HG02840 (cell line): ENCODE data around the gene MACROD2.

Experiments used
- ATAC-seq: cut with Tn5 transposase; IDR thresholded peaks from one replicate; pipeline ENCODE4 v1.9.1; 2021; ENCODE audit warnings: mild to moderate bottlenecking, moderate library complexity, moderate number of reproducible peaks; ENCODE audit not compliant: unreplicated experiment, low FRiP score

MACROD2 gene

DNA sequence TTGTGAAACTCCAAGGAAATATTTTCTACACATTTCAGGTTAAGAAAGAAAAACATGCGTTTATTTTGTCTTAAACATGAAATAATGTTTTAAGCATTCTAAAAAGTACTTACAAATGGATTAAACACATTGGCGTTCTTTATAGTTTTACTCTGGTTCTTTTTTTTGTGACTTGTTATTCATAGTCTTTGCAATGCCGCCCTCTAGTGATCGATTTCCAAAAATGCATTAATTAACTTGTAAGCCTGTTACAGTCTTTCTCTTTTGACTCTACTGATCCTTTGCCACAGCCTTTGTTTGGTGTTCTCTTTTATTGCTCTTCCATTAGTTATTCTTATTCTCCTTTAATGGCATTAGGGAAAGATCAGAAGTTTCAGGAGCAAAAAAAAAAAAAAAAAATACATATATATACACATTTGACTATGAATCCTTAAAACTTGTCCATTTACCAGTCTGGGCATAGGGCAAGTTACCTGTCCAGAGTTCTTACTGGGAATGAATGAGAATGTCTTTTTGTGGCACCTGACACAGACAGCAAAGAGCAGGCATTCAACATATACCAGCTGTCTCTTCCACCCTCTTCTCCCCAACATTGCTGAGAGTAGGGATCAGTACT lies 59.9 kb downstream of the MACROD2 start:
- ATAC-seq = no peak

DNA sequence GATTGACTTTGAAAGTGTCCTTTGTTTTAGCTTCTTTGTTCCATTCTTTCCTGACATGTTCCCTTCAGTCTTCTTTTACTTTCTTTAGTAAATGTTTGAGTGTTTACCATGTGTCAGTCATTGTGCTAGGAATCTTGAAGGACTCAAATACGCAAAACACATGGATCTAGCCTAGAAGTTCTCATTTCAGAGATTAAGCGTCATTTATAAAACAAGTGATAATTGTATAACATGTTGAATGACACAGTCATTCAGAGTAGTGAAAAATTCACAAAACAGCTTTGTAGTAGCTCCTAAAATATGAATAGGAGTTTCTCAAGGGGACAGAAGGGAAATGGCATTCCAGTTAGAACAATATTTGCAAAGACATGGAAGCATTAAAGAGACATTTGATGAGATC lies 66.9 kb downstream of the MACROD2 start:
- no peak for ATAC-seq

DNA sequence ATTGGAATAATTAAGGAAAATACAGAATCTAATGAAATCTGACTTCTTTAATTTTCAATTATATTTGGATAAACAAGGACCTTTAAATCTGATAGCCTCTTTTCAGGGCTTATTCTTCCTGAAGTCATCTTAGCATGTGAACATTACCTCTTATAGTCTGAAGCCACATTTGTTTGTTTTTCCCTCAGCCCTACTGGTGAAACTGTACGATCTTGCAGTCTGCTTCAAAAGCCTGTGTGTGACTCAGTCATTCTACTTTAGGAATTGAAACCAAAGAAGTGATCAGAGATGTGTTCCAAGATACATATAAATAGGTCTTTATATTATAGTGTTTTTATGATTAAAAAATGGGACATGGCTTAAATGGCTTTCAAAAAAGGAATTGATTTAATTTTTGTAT lies 67.5 kb downstream of the MACROD2 start:
- no peak for ATAC-seq

DNA sequence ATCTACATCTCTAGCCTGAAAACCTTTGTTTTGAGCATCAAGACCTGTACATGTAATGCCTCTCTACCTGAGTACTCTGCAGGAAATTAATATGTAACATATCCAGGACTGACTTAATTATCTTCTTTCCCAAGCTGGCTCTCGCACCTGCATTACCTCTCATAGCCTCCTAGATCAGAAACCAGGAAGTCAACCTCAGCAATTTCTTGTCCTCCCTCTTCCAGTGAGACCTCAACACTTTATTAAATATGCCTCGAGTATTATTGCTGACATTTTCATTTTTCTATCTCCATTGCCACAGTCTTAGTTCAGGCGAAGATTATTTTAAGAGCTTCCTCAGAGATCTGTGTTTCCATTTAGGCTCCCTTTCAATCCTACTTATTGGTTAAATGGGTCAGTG lies 69.0 kb downstream of the MACROD2 start:
- no peak for ATAC-seq

DNA sequence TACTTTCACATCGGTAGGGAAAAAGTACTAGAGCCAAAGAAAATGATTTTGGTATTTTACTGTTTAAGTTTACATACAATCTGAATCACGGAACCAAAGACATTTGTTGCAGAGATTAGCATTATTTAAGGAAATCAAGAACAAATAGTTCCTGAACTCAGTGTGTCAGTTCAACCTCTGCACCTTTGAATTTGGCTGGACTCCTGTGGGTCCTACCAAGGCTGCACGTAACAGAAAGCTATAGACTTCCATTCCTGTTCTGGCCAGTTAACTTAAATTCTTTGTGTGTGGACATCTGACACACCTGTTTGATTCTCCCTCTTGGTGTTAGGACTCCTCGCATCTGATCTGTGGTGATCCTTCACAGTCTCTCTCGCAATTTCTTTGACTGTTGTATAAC lies 69.6 kb downstream of the MACROD2 start:
- no peak for ATAC-seq

DNA sequence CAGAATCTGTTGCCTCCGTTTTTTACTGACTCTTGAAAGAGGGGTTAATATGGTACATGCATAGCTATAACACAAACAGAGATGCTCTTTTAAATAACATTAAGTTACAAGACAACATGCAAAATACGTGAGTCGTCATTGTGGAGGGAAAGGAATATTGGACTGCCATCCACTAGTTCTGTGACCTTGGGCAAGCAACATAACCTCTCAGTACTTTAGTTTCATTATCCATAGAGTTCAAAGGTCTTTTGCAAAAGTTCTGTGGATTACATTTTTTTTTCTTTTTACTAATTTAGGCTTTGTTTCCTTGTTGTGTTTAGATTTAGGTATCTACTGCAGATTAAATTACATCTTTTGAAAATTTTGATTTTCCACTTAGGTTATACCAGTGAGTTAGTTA lies 70.5 kb downstream of the MACROD2 start:
- ATAC-seq = no peak

DNA sequence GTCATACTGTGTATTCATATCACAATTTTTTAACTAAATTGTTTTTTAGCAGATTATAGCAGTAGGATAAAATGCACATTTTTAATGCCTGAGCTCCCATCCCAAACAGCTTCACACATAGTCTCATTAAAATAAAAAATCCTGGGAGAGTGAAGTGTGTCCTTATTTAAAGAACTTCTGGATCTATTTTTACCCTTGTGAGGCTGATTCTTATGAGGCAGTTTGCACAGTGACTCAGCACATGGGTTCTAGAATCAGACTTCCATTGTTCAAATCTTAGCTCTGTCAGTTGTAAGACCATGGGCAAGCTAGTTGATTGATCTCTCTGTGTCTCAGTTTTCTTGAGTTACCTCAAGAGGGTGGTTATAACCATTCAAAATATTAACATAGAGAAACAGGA lies 72.3 kb downstream of the MACROD2 start:
- no peak for ATAC-seq

DNA sequence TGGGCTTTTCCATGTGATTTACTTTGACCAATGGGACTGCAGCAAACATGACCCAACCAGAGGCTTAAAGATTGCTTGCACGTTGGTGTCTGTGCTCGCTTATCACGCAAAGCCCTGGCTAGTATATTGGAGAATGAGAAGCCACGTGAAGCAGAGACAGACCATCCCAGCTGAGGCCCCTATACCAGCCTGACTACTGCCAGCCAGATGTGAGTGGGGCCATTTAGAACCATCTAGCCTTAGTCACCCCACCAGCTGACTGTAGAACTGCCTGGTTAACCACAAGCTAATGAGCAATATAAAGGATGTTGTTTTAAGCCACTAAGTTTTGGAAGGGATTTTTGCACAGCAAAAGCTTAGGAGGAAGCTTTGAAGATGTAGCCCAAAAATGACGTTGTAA lies 74.5 kb downstream of the MACROD2 start:
- ATAC-seq = no peak

DNA sequence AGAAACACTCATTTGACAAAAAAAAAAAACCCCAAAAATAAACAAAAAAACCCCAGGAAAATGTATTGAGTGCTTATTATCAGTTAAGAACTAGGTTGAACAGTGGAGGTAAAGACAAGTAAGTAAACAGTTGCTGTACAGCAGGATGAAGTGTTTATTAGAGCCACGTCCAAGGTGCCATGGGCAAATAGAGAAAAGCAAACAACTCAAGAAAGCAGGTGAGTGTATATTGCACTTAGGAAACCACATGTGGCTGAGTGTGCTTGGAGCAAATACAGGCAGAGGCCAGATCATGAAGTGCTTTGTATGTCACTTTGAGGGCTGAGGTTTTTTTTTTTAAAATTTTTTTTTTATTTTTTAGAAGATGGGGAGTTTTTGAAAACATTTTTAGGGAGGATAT lies 98.3 kb downstream of the MACROD2 start:
- no peak for ATAC-seq

DNA sequence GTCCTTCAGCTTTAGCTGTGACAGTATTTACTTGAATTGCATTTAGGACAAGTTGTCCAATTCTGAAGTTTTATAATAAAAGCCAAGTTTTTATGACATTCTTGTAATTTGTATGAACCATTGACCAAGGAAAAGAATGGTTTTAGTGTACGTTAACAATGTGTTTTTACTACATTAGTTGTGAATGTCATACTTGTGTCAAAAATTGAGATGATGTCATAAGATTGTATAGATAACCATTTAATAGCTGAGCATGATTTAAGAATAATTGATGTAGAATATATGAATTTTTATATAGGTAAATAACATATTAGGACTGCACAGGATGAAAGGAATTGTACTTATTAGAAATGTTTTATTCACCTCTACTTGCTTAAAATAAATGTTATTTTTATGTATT lies 102.9 kb downstream of the MACROD2 start:
- no peak for ATAC-seq

DNA sequence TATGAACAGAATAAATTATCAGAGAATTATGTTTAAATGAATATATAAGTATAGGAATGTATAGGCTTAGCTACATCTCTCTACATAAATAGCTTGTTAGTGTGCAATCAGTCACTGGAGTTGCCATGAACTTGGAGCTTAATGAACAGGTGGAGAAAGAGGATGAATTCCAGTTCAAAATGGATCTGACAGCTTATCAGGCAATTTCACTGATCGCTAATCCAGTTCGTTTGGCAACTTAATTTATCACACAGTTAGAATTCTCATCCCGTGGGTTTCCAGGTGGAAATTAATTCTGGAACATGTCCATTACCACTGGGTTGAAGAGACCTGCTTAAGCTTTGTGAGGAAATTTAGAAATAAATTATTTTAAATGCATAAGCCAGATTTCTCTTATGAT lies 118.1 kb downstream of the MACROD2 start:
- ATAC-seq = no peak

DNA sequence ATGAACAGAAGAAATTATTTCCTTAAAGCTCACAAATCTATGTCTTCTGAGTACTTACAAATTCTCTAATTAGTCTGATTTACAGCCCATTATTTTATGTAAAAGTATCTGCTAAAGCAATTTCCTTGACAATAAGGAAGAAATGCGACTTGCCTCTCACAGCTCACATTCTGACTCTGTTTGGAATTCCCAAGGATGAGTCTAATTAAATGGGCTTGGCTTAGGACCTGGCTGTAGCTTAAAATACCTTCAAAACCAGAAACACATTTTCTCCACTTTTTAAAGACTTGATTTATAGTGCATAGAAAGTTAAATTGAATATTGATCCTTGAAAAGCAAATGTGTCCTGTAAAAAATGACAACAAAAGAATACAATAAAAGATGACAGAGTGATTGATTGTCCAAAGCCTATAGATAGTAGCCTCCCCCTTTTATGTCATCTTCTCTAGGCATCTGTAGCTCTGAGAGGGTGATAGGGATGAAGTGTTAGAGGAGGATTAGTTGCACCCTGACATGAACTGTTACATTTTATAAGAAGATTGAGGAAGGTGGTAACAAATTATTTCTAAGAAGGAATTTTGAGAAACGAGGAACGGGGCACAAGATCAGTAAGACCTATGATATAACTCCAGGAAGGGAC lies 118.9 kb downstream of the MACROD2 start:
- ATAC-seq = no peak

DNA sequence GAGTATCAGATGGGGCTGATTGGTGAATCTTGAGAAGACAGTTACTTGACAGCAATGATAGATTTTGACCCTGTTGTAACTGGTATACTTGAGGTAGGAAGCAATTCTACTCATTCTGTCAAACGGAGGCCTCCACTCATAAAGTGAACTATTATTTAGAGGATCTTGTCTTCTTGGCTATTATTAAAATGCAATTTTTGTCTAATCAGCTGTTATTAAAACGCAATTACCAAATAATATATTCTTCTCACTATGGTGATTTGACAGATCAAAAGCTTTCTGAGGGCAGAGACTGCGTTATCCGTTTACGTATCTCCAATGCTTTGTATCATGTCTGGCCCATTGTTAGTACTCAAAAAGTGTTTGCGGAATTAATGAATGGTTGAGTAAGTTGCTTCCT lies 120.7 kb downstream of the MACROD2 start:
- ATAC-seq = no peak

DNA sequence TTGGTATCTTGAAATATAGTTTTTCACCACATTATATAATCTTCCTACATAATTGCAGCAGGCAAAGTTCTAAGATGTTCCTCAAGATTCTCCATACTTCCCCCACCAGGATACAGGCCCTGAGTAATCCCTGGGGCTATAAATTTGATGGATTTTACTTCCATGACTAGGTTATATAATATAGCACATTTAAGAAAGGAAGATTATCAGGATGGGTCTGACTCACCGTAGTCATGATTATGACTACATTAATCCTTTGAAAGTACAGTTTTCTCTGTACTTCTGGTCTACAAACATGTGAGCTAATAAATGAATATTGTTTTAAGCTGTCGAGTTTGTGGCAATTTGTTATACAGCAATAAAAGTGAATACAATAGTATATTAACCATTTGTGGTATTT lies 122.5 kb downstream of the MACROD2 start:
- ATAC-seq = no peak

DNA sequence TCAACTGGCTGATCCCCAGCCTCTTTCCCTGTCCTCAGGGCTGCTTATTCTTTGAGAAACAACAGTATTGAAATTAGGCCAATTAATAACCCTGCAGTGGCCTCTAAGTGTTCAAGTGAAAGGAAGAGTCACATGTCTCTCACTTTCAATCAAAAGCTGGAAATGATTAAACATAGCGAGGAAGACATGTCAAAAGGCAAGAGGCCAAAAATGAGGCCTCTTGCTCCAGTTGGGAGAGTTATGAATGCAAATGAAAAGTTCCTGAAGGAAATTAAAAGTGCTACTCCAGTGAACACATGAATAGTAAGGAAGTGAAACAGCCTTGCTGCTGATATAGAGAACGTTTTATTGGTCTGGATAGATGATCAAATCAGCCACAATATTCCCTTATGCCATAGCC lies 131.5 kb downstream of the MACROD2 start:
- no peak for ATAC-seq

DNA sequence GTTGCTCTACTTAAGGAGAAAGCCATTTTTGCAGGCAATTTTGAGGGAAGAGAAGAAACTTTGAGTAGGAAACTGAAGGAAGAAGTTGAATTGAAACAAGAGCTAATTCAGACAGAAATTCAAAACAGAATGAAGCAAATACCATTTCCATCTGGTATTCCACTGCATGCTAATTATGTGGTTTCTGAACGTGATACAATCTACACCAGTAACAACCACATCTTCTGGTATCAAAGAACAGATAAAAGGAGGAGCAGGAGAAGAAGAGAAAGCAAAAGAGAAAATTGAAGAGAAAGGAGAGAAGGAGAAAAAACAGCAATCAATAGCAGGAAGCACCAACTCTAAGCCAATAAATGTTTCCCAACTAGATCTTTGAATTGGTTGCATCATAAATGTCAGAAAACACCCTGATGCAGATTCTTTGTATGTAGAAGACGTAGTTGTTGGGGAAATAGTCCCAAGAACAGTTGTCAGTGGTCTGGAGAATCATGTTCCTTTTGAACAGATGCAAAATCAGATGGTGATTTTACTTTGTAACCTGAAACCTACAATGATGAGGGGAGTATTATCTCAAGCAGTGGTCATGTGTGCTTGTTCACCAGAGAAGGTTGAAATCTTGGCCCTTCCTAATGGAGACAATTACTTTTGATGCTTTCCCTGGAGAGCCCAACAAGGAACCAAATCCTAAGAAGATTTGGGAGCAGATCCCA lies 132.4 kb downstream of the MACROD2 start:
- ATAC-seq = no peak

DNA sequence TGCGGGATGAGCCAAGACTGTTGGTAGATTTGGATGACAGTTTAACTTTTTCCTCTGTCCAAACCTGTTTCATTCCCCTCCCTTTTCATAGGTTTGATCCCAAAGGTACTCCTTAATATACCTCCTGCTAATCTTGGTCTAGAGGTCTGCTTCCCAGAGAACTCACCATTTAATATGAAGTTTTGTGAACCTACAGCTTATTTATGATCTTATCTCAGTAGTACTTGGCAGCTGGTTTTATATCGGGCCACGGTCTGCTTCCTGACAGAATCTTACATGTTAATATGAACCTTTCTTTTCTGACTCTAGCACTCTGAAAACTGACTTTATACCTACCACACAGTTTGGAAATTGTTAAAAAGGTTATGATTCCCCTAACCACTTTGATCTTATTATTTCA lies 138.7 kb downstream of the MACROD2 start:
- no peak for ATAC-seq

DNA sequence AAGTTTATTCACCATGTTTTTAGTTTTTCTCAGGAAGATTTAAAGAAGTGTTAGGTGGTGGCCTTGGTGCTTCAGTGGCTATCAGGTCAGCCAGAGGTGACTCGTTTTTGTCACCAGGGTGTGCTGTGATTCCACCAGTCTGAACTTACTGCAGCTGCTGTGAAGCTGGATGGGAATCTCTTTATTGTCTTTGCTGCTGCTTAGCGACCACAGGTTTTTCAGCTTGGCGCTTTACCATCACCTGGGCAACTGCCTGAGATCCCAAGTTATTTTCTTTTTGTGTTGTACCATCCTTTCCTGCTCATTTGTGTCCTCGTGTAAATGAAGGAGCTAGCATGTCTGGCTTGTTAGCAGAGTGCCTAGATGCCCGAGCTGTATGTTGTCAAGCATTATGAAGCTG lies 146.9 kb downstream of the MACROD2 start:
- ATAC-seq = no peak

DNA sequence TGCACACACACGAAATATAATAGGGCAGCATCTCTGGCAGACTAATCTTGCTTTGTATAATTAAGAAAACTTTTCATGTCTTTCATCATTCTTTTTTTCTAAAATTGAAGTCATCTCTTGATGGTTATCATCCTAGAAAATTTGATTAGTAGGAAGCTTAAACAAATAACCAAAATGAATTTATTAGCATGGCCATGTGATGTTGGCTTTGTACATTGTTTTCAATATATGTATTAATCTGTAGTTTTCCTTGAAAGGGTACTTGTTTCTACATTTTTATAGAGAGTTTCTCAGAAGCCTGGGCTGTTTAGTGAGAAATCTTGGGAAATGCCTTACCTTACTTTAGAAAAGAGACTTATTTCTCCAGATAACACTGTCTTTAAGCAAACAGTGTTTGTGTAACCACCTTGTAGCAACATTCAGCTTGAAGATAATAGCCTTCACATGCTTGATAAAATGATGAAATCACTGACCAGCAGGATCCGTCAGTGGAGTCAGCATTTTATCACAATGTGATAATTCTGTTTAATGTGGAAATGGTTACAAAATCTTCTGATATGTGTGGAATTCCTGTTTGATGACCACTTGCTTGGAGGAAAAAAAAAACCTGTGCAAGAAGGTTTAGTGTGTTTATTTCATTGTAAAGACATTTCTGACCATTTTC lies 147.8 kb downstream of the MACROD2 start:
- no peak for ATAC-seq

DNA sequence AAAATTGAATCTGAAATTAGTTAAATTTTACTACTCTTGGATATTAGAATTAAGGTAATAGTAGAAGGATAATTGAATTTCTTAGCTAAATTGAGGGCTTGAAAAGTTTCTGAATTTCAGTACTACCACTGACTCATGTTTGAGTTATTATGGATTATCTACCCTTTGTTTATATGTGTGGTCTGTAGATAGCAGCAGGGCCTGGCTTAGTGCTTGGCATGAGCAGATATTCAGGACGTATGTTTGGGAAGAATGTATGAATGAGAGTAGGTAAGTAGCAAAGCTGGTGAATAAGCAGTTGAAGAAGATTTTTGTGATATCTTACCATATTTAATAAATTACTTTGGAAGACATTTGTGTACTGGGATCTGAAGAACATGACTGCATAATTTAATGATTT lies 152.7 kb downstream of the MACROD2 start:
- no peak for ATAC-seq

DNA sequence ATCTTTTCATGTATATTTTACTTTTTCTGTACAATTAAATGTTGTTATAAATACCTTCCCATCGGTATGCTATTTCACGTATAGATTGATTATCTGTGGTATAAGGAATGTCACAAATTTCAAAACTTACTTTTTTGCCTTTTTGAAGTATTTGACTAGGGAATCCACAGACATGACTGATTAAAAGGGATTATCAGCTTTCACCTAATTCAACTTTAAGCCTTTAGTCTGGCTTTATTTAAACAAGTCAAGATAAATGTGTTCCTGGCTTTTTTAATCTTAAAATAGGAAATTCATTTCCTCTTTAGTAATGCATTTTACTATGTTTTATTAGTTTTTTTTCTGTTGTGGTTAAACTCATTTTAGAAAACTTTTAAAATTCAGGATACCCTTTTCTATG lies 160.0 kb downstream of the MACROD2 start:
- ATAC-seq = no peak

DNA sequence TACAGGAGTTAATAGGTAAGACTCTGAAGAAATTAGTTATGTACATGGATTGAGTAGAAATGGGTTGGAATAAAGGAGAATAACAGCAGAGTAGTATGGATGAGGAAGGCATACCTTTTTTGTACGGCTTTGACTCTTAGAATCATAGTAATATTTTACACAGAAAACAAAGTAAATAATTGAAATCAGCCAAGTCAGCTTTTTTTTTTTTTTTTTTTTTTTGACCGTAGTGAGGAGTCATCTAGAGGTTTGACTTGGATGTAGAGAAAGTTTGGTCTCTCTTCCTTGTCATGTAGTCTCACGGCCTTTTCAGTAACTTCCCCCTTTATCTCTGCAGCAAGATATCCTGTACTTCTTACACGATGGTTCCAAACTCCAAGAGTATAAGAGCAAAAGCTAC lies 183.2 kb downstream of the MACROD2 start:
- no peak for ATAC-seq
